ENCODE measurements around the gene ABO. TPM values are rescaled to one million over a fixed set of nuclear protein-coding genes. Genes with fewer than 3 reads are reported as not detected.

Gene ABO
- total RNA-seq, 1 experiment from 2014 or later = 0.96 TPM

DNA sequence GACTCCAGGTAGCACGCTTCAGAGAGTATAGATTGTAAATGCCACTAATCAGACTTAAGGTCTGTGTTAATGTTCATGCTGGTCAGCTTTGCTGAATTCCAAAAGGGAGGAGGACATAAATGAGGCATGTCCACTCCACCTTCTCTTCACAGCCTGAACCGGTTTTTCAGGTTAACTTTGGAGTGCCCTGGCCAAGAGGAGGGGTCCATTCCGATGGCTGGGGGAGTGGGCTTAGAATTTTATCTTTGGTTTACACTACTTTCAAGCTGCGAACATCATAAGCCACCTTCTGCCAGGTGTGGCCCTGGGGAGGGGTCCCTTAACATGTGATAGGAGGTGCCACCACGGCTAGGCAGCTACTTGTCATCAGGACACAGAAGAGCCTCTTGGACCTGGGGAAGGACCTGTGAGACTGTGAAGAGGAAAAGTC, 24.2 kb downstream of the ABO start:
- Histone ChIP-seq H3K36me3 (ENCODE audit: low read depth) (no peaks in the 10 kb centered on the region), H3K4me3 (no peak overlapping the region), H3K4me1 (replicated peaks; ENCODE audit: insufficient read depth) (peaks cover 48% of the 10 kb centered on the region), H3K4me2 (peak overlapping the region; percentile 73), H4K20me1 (ENCODE audit: insufficient read depth) (no peaks in the 10 kb centered on the region), H3K9me2 (ENCODE audit: insufficient read depth) (no peaks in the 10 kb centered on the region), H3K79me2 (ENCODE audit: low read depth) (no peaks in the 10 kb centered on the region), H2AFZ (no peak overlapping the region), H3F3A (ENCODE audit: insufficient read depth, low read depth) (peaks cover 36% of the 10 kb centered on the region), H3K9me3 (ENCODE audit: insufficient read depth, low read depth) (no peaks in the 10 kb centered on the region), H3K27ac (peak overlapping the region; percentile 71), H3K27me3 (ENCODE audit: insufficient read depth, low read depth) (no peaks in the 10 kb centered on the region)
- peak; percentile 59 to 70 for DNase-seq
- BruUV-seq (replicated peaks) = no TSS peak
- CTCF ChIA-PET = interaction anchor here (0.7 to 1.7 kb wide), 3 partner anchors 12 to 62 kb away, joined by 4 to 17 read pairs (median 9); no protein-coding TSS in a partner anchor
- intact Hi-C loops (cut with micrococcal nuclease; ENCODE audit: unreplicated experiment) = no loop called here
- TF ChIP-seq, protein P1, sequence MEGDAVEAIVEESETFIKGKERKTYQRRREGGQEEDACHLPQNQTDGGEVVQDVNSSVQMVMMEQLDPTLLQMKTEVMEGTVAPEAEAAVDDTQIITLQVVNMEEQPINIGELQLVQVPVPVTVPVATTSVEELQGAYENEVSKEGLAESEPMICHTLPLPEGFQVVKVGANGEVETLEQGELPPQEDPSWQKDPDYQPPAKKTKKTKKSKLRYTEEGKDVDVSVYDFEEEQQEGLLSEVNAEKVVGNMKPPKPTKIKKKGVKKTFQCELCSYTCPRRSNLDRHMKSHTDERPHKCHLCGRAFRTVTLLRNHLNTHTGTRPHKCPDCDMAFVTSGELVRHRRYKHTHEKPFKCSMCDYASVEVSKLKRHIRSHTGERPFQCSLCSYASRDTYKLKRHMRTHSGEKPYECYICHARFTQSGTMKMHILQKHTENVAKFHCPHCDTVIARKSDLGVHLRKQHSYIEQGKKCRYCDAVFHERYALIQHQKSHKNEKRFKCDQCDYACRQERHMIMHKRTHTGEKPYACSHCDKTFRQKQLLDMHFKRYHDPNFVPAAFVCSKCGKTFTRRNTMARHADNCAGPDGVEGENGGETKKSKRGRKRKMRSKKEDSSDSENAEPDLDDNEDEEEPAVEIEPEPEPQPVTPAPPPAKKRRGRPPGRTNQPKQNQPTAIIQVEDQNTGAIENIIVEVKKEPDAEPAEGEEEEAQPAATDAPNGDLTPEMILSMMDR (conservative IDR thresholded peaks at IDR 0.05) = no peak
- no peak for TF ChIP-seq EZH2 (IDR thresholded peaks at IDR 0.05; ENCODE audit: low read depth)
- POLR2A ChIA-PET (ENCODE audit: unreplicated experiment) = interaction anchor here (0.6 kb wide), 1 partner anchor 117 kb away, joined by 3 read pairs; no protein-coding TSS in a partner anchor

DNA sequence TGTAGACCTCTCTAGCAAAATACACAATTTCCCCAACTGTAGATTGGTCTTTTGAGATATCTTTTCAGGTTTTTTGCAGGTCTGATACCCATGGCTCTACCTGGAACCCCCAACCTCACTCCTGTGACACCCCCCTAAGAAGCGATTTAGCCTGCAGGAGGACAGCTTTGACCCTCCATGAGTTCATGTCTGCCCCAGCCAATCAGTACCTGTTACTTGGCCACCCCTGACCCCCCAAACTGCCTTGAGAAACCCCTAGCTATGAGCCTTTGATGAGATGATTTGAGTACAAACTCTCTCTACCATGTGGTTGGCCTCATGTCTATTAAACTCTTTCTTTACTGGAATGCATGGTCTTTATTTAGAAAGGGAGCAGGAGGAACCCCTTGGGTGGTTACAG, 25.7 kb downstream of the ABO start:
- Histone ChIP-seq H2AFZ (no peak overlapping the region), H4K20me1 (ENCODE audit: insufficient read depth) (no peaks in the 10 kb centered on the region), H3K27ac (no peak overlapping the region), H3K36me3 (ENCODE audit: low read depth) (no peaks in the 10 kb centered on the region), H3K9me3 (ENCODE audit: insufficient read depth, low read depth) (no peaks in the 10 kb centered on the region), H3K79me2 (ENCODE audit: low read depth) (no peaks in the 10 kb centered on the region), H3K4me2 (0 out of 2 replicates have a peak overlapping the region, but pooled peaks have one; percentile 73), H3K9me2 (ENCODE audit: insufficient read depth) (no peaks in the 10 kb centered on the region), H3K27me3 (ENCODE audit: insufficient read depth, low read depth) (no peaks in the 10 kb centered on the region), H3K4me3 (no peak overlapping the region), H3F3A (ENCODE audit: insufficient read depth, low read depth) (peaks cover 36% of the 10 kb centered on the region), H3K4me1 (replicated peaks; ENCODE audit: insufficient read depth) (peaks cover 48% of the 10 kb centered on the region)
- DNase-seq = no peak
- BruUV-seq (replicated peaks) = no TSS peak
- ChIA-PET POLR2A (ENCODE audit: unreplicated experiment) (no interaction called here), CTCF (interaction anchor here (1.0 kb wide), 1 partner anchor 80 kb away, joined by 3 read pairs; no protein-coding TSS in a partner anchor)
- TF ChIP-seq, protein P1 (conservative IDR thresholded peaks at IDR 0.05) = no peak
- intact Hi-C loops (cut with micrococcal nuclease; ENCODE audit: unreplicated experiment) = no loop called here

DNA sequence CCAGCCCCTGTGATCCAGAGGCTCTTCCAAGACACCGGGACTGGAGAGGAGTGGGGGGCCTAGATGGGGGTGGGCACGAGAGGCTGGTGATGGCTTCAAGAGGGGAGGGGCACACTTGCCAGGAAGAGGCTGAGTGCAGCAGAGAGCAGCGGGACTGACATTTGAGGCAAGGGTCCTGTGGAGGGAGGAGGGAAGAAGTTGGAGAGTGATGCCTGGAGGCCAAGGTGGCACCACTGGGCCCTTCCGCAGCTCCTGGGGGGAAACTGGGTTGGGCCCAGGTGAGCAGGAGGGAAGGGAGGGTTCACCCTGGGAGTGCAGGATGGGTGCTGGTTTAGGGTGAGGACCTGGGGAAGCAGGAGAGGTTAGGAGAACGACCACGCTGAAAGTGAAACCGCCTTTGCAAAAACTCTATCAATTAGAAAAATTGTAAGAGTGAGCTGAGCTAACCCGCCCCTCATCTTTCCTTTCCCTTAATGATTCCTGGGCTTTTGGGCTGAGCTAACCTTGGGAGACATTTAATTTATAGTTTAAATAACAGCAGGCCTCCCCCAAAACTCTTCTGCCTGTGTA, 26.2 kb downstream of the ABO start:
- ChIA-PET CTCF (no interaction called here), POLR2A (ENCODE audit: unreplicated experiment) (no interaction called here)
- Histone ChIP-seq H3K4me3 (no peak overlapping the region), H3K27me3 (ENCODE audit: insufficient read depth, low read depth) (no peaks in the 10 kb centered on the region), H3F3A (ENCODE audit: insufficient read depth, low read depth) (peaks cover 36% of the 10 kb centered on the region), H3K27ac (no peak overlapping the region), H3K4me2 (no peak overlapping the region), H3K9me2 (ENCODE audit: insufficient read depth) (no peaks in the 10 kb centered on the region), H4K20me1 (ENCODE audit: insufficient read depth) (no peaks in the 10 kb centered on the region), H3K36me3 (ENCODE audit: low read depth) (no peaks in the 10 kb centered on the region), H3K79me2 (ENCODE audit: low read depth) (no peaks in the 10 kb centered on the region), H3K9me3 (ENCODE audit: insufficient read depth, low read depth) (no peaks in the 10 kb centered on the region), H2AFZ (no peak overlapping the region), H3K4me1 (replicated peaks; ENCODE audit: insufficient read depth) (peaks cover 48% of the 10 kb centered on the region)
- no peak for TF ChIP-seq EZH2 (IDR thresholded peaks at IDR 0.05; ENCODE audit: low read depth)
- TF ChIP-seq, protein P1 (conservative IDR thresholded peaks at IDR 0.05) = no peak
- intact Hi-C loops (cut with micrococcal nuclease; ENCODE audit: unreplicated experiment) = no loop called here
- no peak for DNase-seq
- BruUV-seq (replicated peaks) = no TSS peak
